SK-N-SH (cell line): ENCODE results near the gene DBH.

Source experiments
- CHD2 ChIP-seq: fragments of 150-350 bp; IDR thresholded peaks from 2 replicates; pipeline ENCODE4 v1.6.1; 2018; ENCODE audit warnings: low read length; ENCODE audit not compliant: partially characterized antibody
- EP300 ChIP-seq, 2 experiments: IDR thresholded peaks; 2 replicates each; pipeline versions ENCODE4 v1.4.0 to v1.6.1; 2012; ENCODE audit warnings: borderline replicate concordance in 1 of 2, low read depth in 1 of 2, low read length in 1 of 2
- EZH2phosphoT487 ChIP-seq: fragments of 200-600 bp; sonication (generic); IDR thresholded peaks from 2 replicates; pipeline ENCODE4 v1.6.1; 2017; ENCODE audit warnings: low read depth, mixed run types, mild to moderate bottlenecking, antibody characterized with exemption, moderate library complexity, borderline replicate concordance
- FOSL2 ChIP-seq: IDR thresholded peaks from 2 replicates; pipeline ENCODE4 v1.4.0; 2012; ENCODE audit warnings: low read depth, mild to moderate bottlenecking, moderate library complexity, borderline replicate concordance
- FOXM1 ChIP-seq: IDR thresholded peaks from 2 replicates; pipeline ENCODE4 v1.4.0; 2012; ENCODE audit warnings: low read depth, mild to moderate bottlenecking
- IRF3 ChIP-seq: fragments of 150-350 bp; IDR thresholded peaks from 2 replicates; pipeline ENCODE4 v1.6.1; 2016; ENCODE audit warnings: mild to moderate bottlenecking, low read depth, low read length
- POLR2AphosphoS5 ChIP-seq: IDR thresholded peaks from 2 replicates; pipeline ENCODE4 v1.6.1; 2012; ENCODE audit warnings: low read depth, low read length
- TF ChIP-seq, protein P1 (sequence below): IDR thresholded peaks from 2 replicates; pipeline ENCODE4 v1.4.0; 2012; ENCODE audit warnings: low read depth, borderline replicate concordance
- TF ChIP-seq, protein P2 (sequence below): fragments of 200-600 bp; sonication (generic); IDR thresholded peaks from 2 replicates; pipeline ENCODE4 v1.6.1; 2017; ENCODE audit warnings: antibody characterized with exemption, mild to moderate bottlenecking, moderate library complexity

- TF ChIP-seq, protein P1, sequence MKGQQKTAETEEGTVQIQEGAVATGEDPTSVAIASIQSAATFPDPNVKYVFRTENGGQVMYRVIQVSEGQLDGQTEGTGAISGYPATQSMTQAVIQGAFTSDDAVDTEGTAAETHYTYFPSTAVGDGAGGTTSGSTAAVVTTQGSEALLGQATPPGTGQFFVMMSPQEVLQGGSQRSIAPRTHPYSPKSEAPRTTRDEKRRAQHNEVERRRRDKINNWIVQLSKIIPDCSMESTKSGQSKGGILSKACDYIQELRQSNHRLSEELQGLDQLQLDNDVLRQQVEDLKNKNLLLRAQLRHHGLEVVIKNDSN: no peak
- TF ChIP-seq, protein P2, sequence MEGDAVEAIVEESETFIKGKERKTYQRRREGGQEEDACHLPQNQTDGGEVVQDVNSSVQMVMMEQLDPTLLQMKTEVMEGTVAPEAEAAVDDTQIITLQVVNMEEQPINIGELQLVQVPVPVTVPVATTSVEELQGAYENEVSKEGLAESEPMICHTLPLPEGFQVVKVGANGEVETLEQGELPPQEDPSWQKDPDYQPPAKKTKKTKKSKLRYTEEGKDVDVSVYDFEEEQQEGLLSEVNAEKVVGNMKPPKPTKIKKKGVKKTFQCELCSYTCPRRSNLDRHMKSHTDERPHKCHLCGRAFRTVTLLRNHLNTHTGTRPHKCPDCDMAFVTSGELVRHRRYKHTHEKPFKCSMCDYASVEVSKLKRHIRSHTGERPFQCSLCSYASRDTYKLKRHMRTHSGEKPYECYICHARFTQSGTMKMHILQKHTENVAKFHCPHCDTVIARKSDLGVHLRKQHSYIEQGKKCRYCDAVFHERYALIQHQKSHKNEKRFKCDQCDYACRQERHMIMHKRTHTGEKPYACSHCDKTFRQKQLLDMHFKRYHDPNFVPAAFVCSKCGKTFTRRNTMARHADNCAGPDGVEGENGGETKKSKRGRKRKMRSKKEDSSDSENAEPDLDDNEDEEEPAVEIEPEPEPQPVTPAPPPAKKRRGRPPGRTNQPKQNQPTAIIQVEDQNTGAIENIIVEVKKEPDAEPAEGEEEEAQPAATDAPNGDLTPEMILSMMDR: no peak
- no peak for TF ChIP-seq EP300 (IDR thresholded peaks at IDR 0.05; ENCODE audit: borderline replicate concordance in 1 of 2, low read depth in 1 of 2, low read length in 1 of 2)
- TF ChIP-seq FOXM1: no peak
- TF ChIP-seq POLR2AphosphoS5: no peak
- TF ChIP-seq IRF3: no peak
- no peak for TF ChIP-seq EZH2phosphoT487
- no peak for TF ChIP-seq CHD2
- no peak for TF ChIP-seq FOSL2
These were observed 1.4 kb downstream of the DBH start for GRCh38 chr9:133637451-133638055.
